WTC11 (cell line): ENCODE data around the gene PALD1. TPM values are rescaled to one million over a fixed set of nuclear protein-coding genes. Genes with fewer than 3 reads are reported as not detected.
"Not testable (repeated sequence)": the region's sequence is repeated elsewhere in the genome, so short reads cannot be mapped to it uniquely, and the experiment has no call there.

Source experiments
- ATAC-seq: fragments of 200-7000 bp; cut with Tn5 transposase; 2 replicates; pipeline ENCODE4 v1.10.0; 2021; ENCODE audit warnings: mild to moderate bottlenecking, moderate library complexity
- CTCF ChIA-PET: fragments of 300-600 bp; sonication (Branson Sonifier 250); formaldehyde crosslinking; loops from one replicate; lab custom pipeline; 2021; ENCODE audit warnings: antibody characterized with exemption; lab: Charles Lee
- POLR2A ChIA-PET: fragments of 350-600 bp; sonication (Branson Sonifier 250); formaldehyde crosslinking; loops from one replicate; lab custom pipeline; 2021; ENCODE audit warnings: antibody characterized with exemption; lab: Charles Lee
- DNase-seq: peaks from one replicate; pipeline ENCODE4 v3.0.0; 2021; ENCODE audit warnings: low spot score
- H3K27ac Mint-ChIP-seq: 2 replicates; pipeline ENCODE4 v1.8.0; 2021; ENCODE audit warnings: mixed read lengths
- H3K27me3 Mint-ChIP-seq: 2 replicates; pipeline ENCODE4 v1.8.0; 2021; ENCODE audit warnings: low read depth, mild to moderate bottlenecking, moderate library complexity, mixed read lengths
- H3K36me3 Mint-ChIP-seq: 2 replicates; pipeline ENCODE4 v1.8.0; 2021; ENCODE audit warnings: mixed read lengths
- H3K4me1 Mint-ChIP-seq: 2 replicates; pipeline ENCODE4 v1.8.0; 2022; ENCODE audit warnings: mixed read lengths
- H3K4me3 Mint-ChIP-seq: 2 replicates; pipeline ENCODE4 v1.8.0; 2021; ENCODE audit warnings: mild to moderate bottlenecking, moderate library complexity, mixed read lengths
- H3K9me3 Mint-ChIP-seq: 2 replicates; pipeline ENCODE4 v1.8.0; 2021; ENCODE audit warnings: mixed read lengths
- CREM ChIP-seq: sonication (generic); formaldehyde crosslinking; IDR thresholded peaks from 2 replicates; pipeline ENCODE4 v1.8.1; 2022; ENCODE audit warnings: mild to moderate bottlenecking, missing genetic modification reagents, moderate library complexity
- E2F5 ChIP-seq: sonication (generic); formaldehyde crosslinking; IDR thresholded peaks from 2 replicates; pipeline ENCODE4 v1.8.1; 2022; ENCODE audit warnings: mild to moderate bottlenecking, moderate library complexity, missing genetic modification reagents
- ERG ChIP-seq: fragments of 250-450 bp; sonication (Bioruptor Pico); IDR thresholded peaks from 2 replicates; pipeline ENCODE4 v1.8.0; 2021; ENCODE audit warnings: mild to moderate bottlenecking
- ESRRA ChIP-seq: sonication (generic); formaldehyde crosslinking; IDR thresholded peaks from 2 replicates; pipeline ENCODE4 v1.8.1; 2022; ENCODE audit warnings: mild to moderate bottlenecking, missing genetic modification reagents, borderline replicate concordance
- ETV6 ChIP-seq: sonication (generic); formaldehyde crosslinking; IDR thresholded peaks from 2 replicates; pipeline ENCODE4 v1.8.1; 2022; ENCODE audit warnings: mild to moderate bottlenecking, missing genetic modification reagents
- IRF2 ChIP-seq: sonication (generic); formaldehyde crosslinking; IDR thresholded peaks from 2 replicates; pipeline ENCODE4 v1.8.0; 2022; ENCODE audit warnings: low read depth, missing genetic modification reagents, borderline replicate concordance
- JUN ChIP-seq: sonication (generic); formaldehyde crosslinking; IDR thresholded peaks from 2 replicates; pipeline ENCODE4 v1.8.0; 2023; ENCODE audit warnings: mild to moderate bottlenecking, missing genetic modification reagents
- NFYB ChIP-seq: sonication (generic); formaldehyde crosslinking; conservative IDR thresholded peaks from 2 replicates; pipeline ENCODE4 v1.8.0; 2022; ENCODE audit warnings: low read depth, missing genetic modification reagents
- NR3C1 ChIP-seq: sonication (generic); formaldehyde crosslinking; conservative IDR thresholded peaks from 2 replicates; pipeline ENCODE4 v1.8.1; 2023; ENCODE audit warnings: low read depth, mild to moderate bottlenecking, missing genetic modification reagents
- SP1 ChIP-seq: sonication (generic); formaldehyde crosslinking; conservative IDR thresholded peaks from 2 replicates; pipeline ENCODE4 v1.8.1; 2022; ENCODE audit warnings: missing genetic modification reagents
- ZBTB43 ChIP-seq: sonication (generic); formaldehyde crosslinking; IDR thresholded peaks from 2 replicates; pipeline ENCODE4 v1.8.1; 2023; ENCODE audit warnings: mild to moderate bottlenecking, missing genetic modification reagents
- ZNF121 ChIP-seq: sonication (generic); formaldehyde crosslinking; IDR thresholded peaks from 2 replicates; pipeline ENCODE4 v1.8.0; 2023; ENCODE audit warnings: missing genetic modification reagents
- ZNF219 ChIP-seq: sonication (generic); formaldehyde crosslinking; IDR thresholded peaks from 2 replicates; pipeline ENCODE4 v1.8.0; 2023; ENCODE audit warnings: missing genetic modification reagents, mild to moderate bottlenecking, borderline replicate concordance
- ZNF396 ChIP-seq: fragments of 250-450 bp; sonication (Bioruptor Pico); IDR thresholded peaks from 2 replicates; pipeline ENCODE4 v1.8.0; 2021; ENCODE audit warnings: mild to moderate bottlenecking, moderate library complexity, borderline replicate concordance
- ZNF512 ChIP-seq: sonication (generic); formaldehyde crosslinking; IDR thresholded peaks from 2 replicates; pipeline ENCODE4 v1.8.1; 2022; ENCODE audit warnings: missing genetic modification reagents, borderline replicate concordance
- total RNA-seq: library from RNA; stranded (reverse); gene quantifications from 3 replicates; pipeline ENCODE4 v1.2.3, GENCODE V29; 2021

The PALD1 gene
- total RNA-seq, 1 experiment from 2014 or later = 43.6 TPM

- H3K9me3 Mint-ChIP-seq, POLR2A ChIA-PET: not testable (repeated sequence)
- peak; percentile 76 for TF ChIP-seq ZNF121 (CRISPR knock-in tag)
- TF ChIP-seq, all 79 proteins: peak for 1; not testable (repeated sequence) for 78
- H3K27ac Mint-ChIP-seq, DNase-seq, H3K27me3 Mint-ChIP-seq, CTCF ChIA-PET, H3K4me3 Mint-ChIP-seq, ATAC-seq: not testable (repeated sequence)
- Mint-ChIP-seq H3K36me3 (peaks cover 11% of the 10 kb centered on the region), H3K4me1 (peaks cover 43% of the 10 kb centered on the region)
These were observed 5.3 kb downstream of the PALD1 start for GRCh38 chr10:70483872-70484271.

GRCh38 chr10:70487824-70488223 lies 9.3 kb downstream of the PALD1 start:
- no peaks in the 10 kb centered on the region for H3K27me3 Mint-ChIP-seq
- ATAC-seq (no peak), DNase-seq (no peak)
- no peak for TF ChIP-seq ZBTB43
- TF ChIP-seq ERG = no peak
- TF ChIP-seq JUN = no peak
- no peak for TF ChIP-seq ZNF219 (CRISPR knock-in tag)
- TF ChIP-seq NFYB = no peak
- no peak for TF ChIP-seq NR3C1 (CRISPR knock-in tag)
- TF ChIP-seq ESRRA (CRISPR knock-in tag) = no peak
- no peak for TF ChIP-seq IRF2 (CRISPR knock-in tag)
- no peak for TF ChIP-seq SP1 (CRISPR knock-in tag)
- no peak for TF ChIP-seq ETV6 (CRISPR knock-in tag)
- H3K4me3 Mint-ChIP-seq = no peak overlapping the region
- ChIA-PET POLR2A (no interaction called here), CTCF (interaction anchor here (1.6 to 2.0 kb wide), 2 partner anchors 27 to 32 kb away, joined by 5 to 10 read pairs; no protein-coding TSS in a partner anchor)
- H3K27ac Mint-ChIP-seq = no peak overlapping the region
- H3K9me3 Mint-ChIP-seq = no peaks in the 10 kb centered on the region
- peaks cover 11% of the 10 kb centered on the region for H3K36me3 Mint-ChIP-seq
- peaks cover 43% of the 10 kb centered on the region for H3K4me1 Mint-ChIP-seq

GRCh38 chr10:70490142-70490541 lies 11.6 kb downstream of the PALD1 start:
- no peaks in the 10 kb centered on the region for H3K9me3 Mint-ChIP-seq
- DNase-seq = no peak
- POLR2A ChIA-PET = no interaction called here
- ATAC-seq = no peak
- CTCF ChIA-PET = interaction anchor here (1.0 to 2.0 kb wide), 4 partner anchors 8 to 48 kb away, joined by 3 to 10 read pairs (median 4); no protein-coding TSS in a partner anchor
- peak overlapping the region; percentile 18 for H3K27ac Mint-ChIP-seq
- H3K4me3 Mint-ChIP-seq = no peak overlapping the region
- H3K36me3 Mint-ChIP-seq = peaks cover 10% of the 10 kb centered on the region
- no peaks in the 10 kb centered on the region for H3K27me3 Mint-ChIP-seq
- TF ChIP-seq ZNF121 (CRISPR knock-in tag) (0 out of 2 replicates have a peak, but pooled peaks have one; percentile 9), E2F5 (CRISPR knock-in tag) (no peak)
- H3K4me1 Mint-ChIP-seq = peaks cover 61% of the 10 kb centered on the region

- ATAC-seq (no peak), DNase-seq (no peak)
- Mint-ChIP-seq H3K27me3 (no peaks in the 10 kb centered on the region), H3K4me1 (peaks cover 68% of the 10 kb centered on the region), H3K9me3 (no peaks in the 10 kb centered on the region), H3K36me3 (no peaks in the 10 kb centered on the region), H3K4me3 (no peak overlapping the region), H3K27ac (0 out of 2 replicates have a peak overlapping the region, but pooled peaks have one; percentile 7)
- TF ChIP-seq ZNF512 (CRISPR knock-in tag) (no peak), CREM (no peak), ZNF396 (CRISPR knock-in tag) (no peak)
- ChIA-PET POLR2A (no interaction called here), CTCF (no interaction called here)
These were observed 13.0 kb downstream of the PALD1 start for GRCh38 chr10:70491614-70492013.
